ENCODE measurements around the gene SSBP4. TPM values are rescaled to one million over a fixed set of nuclear protein-coding genes. Genes with fewer than 3 reads are reported as not detected.

Gene SSBP4
- total and polyA plus RNA-seq, 9 of the 15 experiments (the other 6 are each of a cell fraction or from before 2014, with no cell fraction given), result 1.1 to 189 (median 39.0) TPM

DNA sequence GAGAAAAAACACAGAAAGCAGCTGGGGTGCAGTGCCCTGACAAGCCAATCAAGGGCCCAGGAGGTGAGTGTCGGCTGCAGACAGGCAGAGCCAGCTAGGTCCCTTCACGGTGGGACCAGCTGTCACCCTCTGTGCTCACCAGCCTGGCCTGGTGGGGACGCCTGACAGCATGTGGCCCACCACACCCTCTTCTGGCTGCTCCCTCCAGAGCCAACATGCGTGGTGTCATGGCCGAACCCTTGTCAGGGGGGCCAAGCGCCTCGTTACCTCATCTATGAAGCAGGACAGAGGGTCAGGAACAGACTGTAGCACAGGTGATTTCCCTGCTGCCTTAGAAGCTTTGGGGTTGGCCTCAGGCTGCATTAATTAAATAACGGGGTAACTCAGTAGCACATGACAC, 58.8 kb downstream of the SSBP4 start (continued):
- TF ChIP-seq, protein P1, sequence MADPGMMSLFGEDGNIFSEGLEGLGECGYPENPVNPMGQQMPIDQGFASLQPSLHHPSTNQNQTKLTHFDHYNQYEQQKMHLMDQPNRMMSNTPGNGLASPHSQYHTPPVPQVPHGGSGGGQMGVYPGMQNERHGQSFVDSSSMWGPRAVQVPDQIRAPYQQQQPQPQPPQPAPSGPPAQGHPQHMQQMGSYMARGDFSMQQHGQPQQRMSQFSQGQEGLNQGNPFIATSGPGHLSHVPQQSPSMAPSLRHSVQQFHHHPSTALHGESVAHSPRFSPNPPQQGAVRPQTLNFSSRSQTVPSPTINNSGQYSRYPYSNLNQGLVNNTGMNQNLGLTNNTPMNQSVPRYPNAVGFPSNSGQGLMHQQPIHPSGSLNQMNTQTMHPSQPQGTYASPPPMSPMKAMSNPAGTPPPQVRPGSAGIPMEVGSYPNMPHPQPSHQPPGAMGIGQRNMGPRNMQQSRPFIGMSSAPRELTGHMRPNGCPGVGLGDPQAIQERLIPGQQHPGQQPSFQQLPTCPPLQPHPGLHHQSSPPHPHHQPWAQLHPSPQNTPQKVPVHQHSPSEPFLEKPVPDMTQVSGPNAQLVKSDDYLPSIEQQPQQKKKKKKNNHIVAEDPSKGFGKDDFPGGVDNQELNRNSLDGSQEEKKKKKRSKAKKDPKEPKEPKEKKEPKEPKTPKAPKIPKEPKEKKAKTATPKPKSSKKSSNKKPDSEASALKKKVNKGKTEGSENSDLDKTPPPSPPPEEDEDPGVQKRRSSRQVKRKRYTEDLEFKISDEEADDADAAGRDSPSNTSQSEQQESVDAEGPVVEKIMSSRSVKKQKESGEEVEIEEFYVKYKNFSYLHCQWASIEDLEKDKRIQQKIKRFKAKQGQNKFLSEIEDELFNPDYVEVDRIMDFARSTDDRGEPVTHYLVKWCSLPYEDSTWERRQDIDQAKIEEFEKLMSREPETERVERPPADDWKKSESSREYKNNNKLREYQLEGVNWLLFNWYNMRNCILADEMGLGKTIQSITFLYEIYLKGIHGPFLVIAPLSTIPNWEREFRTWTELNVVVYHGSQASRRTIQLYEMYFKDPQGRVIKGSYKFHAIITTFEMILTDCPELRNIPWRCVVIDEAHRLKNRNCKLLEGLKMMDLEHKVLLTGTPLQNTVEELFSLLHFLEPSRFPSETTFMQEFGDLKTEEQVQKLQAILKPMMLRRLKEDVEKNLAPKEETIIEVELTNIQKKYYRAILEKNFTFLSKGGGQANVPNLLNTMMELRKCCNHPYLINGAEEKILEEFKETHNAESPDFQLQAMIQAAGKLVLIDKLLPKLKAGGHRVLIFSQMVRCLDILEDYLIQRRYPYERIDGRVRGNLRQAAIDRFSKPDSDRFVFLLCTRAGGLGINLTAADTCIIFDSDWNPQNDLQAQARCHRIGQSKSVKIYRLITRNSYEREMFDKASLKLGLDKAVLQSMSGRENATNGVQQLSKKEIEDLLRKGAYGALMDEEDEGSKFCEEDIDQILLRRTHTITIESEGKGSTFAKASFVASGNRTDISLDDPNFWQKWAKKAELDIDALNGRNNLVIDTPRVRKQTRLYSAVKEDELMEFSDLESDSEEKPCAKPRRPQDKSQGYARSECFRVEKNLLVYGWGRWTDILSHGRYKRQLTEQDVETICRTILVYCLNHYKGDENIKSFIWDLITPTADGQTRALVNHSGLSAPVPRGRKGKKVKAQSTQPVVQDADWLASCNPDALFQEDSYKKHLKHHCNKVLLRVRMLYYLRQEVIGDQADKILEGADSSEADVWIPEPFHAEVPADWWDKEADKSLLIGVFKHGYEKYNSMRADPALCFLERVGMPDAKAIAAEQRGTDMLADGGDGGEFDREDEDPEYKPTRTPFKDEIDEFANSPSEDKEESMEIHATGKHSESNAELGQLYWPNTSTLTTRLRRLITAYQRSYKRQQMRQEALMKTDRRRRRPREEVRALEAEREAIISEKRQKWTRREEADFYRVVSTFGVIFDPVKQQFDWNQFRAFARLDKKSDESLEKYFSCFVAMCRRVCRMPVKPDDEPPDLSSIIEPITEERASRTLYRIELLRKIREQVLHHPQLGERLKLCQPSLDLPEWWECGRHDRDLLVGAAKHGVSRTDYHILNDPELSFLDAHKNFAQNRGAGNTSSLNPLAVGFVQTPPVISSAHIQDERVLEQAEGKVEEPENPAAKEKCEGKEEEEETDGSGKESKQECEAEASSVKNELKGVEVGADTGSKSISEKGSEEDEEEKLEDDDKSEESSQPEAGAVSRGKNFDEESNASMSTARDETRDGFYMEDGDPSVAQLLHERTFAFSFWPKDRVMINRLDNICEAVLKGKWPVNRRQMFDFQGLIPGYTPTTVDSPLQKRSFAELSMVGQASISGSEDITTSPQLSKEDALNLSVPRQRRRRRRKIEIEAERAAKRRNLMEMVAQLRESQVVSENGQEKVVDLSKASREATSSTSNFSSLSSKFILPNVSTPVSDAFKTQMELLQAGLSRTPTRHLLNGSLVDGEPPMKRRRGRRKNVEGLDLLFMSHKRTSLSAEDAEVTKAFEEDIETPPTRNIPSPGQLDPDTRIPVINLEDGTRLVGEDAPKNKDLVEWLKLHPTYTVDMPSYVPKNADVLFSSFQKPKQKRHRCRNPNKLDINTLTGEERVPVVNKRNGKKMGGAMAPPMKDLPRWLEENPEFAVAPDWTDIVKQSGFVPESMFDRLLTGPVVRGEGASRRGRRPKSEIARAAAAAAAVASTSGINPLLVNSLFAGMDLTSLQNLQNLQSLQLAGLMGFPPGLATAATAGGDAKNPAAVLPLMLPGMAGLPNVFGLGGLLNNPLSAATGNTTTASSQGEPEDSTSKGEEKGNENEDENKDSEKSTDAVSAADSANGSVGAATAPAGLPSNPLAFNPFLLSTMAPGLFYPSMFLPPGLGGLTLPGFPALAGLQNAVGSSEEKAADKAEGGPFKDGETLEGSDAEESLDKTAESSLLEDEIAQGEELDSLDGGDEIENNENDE (IDR thresholded peaks at IDR 0.05; ENCODE audit: low read depth, low read length), result no peak
- TF ChIP-seq ZNF766 (CRISPR knock-in tag; conservative IDR thresholded peaks at IDR 0.05) (no peak), SLC30A9 (CRISPR knock-in tag; IDR thresholded peaks at IDR 0.05) (no peak), HNRNPH1 (optimal IDR thresholded peaks at IDR 0.05; ENCODE audit: low read depth, low read length) (no peak), MTF1 (CRISPR knock-in tag; IDR thresholded peaks at IDR 0.05; ENCODE audit: borderline replicate concordance) (no peak), SMAD4 (CRISPR knock-in tag; conservative IDR thresholded peaks at IDR 0.05) (peak; percentile 82), SAP30 (IDR thresholded peaks at IDR 0.05; ENCODE audit: borderline replicate concordance, insufficient read depth, low read depth, low read length, poor library complexity, severe bottlenecking) (no peak), ILK (tag; IDR thresholded peaks at IDR 0.05; ENCODE audit: borderline replicate concordance, low read depth) (no peak), ZFPM2 (CRISPR knock-in tag; IDR thresholded peaks at IDR 0.05) (no peak), SNIP1 (IDR thresholded peaks at IDR 0.05; ENCODE audit: low read depth) (no peak), CCNT2 (IDR thresholded peaks at IDR 0.05; ENCODE audit: borderline replicate concordance, extremely low read depth, insufficient read length, low read depth, low read length) (no peak)
- TF ChIP-seq, protein P2, sequence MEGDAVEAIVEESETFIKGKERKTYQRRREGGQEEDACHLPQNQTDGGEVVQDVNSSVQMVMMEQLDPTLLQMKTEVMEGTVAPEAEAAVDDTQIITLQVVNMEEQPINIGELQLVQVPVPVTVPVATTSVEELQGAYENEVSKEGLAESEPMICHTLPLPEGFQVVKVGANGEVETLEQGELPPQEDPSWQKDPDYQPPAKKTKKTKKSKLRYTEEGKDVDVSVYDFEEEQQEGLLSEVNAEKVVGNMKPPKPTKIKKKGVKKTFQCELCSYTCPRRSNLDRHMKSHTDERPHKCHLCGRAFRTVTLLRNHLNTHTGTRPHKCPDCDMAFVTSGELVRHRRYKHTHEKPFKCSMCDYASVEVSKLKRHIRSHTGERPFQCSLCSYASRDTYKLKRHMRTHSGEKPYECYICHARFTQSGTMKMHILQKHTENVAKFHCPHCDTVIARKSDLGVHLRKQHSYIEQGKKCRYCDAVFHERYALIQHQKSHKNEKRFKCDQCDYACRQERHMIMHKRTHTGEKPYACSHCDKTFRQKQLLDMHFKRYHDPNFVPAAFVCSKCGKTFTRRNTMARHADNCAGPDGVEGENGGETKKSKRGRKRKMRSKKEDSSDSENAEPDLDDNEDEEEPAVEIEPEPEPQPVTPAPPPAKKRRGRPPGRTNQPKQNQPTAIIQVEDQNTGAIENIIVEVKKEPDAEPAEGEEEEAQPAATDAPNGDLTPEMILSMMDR (IDR thresholded peaks at IDR 0.05 in 2 of 3, conservative IDR thresholded peaks at IDR 0.05 in 1 of 3; ENCODE audit: insufficient read depth in 2 of 3, low read depth in 1 of 3, low read length in 3 of 3), result no peak
- TF ChIP-seq, protein P3, sequence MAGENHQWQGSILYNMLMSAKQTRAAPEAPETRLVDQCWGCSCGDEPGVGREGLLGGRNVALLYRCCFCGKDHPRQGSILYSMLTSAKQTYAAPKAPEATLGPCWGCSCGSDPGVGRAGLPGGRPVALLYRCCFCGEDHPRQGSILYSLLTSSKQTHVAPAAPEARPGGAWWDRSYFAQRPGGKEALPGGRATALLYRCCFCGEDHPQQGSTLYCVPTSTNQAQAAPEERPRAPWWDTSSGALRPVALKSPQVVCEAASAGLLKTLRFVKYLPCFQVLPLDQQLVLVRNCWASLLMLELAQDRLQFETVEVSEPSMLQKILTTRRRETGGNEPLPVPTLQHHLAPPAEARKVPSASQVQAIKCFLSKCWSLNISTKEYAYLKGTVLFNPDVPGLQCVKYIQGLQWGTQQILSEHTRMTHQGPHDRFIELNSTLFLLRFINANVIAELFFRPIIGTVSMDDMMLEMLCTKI (IDR thresholded peaks at IDR 0.05; ENCODE audit: partially characterized antibody), result no peak

Data from K562 (cell line).